NCI-H187 (cell line): ENCODE data around the gene LILRB3.
"Not testable (repeated sequence)": the region's sequence is repeated elsewhere in the genome, so short reads cannot be mapped to it uniquely, and the experiment has no call there.

Experiments
- DNase-seq, 2 experiments: peaks; one replicate each; lab custom pipeline; 2025; lab: John Stamatoyannopoulos, UW

LILRB3 gene

DNA sequence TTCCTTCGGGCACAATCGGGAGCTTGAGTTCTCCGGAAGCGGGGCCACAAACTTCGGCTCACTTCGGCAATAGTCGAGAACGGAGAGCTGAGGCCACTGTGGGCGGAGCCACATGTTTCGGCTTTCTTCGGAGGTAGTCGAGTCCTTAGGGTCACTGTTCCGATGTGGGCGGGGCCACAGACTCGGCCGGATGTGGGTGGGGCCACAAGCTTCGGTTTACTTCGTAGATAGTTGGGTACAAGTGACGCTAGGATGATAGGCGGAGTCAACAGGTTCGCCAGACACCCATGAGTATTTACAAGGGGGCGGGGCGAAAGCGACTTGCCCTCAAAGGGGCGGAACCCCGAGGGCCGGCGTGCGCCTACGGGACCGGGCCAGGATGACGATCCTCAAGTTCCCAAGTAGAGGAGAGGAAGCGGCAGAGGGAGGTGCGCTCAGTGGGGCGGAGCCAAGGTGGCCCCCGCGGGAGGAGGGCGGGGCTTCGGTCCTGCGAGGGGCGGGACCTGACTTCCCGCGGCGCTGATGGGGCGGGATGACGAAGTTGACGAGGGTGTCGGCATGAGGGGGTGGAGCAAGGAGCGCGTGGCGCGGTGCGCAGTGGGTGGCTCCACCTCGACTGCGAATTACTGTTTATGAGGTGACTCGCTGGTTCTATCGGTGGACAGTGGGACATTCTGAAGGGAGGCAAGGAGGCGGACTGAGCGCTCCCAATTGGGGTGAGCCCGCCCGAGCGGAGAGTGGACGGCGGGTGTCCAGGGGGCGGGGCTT is 32.9 kb downstream of the LILRB3 start:
- peak; percentile 100 for DNase-seq

DNA sequence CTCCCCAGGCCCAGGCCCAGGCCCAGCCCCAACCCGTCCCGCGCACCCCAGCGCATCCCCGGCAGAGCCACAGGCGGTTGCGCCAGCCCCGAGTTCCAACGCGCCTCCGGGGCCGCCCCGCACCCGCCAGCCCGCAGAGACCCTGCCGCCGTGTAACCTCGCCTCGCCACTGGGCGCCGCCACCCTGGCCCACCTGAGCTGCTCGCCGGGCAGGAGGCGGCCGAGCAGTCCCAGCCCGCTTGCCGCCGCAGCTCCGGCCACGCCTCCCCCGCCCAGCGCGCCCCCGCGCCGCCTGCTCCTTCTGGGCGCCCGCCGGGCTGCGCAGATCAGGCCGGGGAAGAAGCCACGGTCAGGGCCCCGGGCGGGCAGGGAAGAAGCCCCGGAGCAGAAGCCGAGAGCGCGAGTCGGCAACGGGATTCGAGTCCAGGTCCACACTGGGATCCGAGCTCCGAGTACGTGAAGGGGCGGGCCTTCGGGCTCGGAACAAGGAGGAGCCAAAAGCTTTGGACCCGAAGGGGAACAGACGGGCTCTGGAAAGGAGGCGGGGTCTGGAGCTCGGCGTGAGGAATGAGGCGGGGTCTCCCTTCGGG is 33.6 kb downstream of the LILRB3 start, which contains the start of gene MBOAT7:
Gene MBOAT7, minus strand, starts transcription at position 436 of the 590 bp plus-strand sequence. CDS start 1,072 bp downstream, outside the sequence.
- no peak for DNase-seq

DNA sequence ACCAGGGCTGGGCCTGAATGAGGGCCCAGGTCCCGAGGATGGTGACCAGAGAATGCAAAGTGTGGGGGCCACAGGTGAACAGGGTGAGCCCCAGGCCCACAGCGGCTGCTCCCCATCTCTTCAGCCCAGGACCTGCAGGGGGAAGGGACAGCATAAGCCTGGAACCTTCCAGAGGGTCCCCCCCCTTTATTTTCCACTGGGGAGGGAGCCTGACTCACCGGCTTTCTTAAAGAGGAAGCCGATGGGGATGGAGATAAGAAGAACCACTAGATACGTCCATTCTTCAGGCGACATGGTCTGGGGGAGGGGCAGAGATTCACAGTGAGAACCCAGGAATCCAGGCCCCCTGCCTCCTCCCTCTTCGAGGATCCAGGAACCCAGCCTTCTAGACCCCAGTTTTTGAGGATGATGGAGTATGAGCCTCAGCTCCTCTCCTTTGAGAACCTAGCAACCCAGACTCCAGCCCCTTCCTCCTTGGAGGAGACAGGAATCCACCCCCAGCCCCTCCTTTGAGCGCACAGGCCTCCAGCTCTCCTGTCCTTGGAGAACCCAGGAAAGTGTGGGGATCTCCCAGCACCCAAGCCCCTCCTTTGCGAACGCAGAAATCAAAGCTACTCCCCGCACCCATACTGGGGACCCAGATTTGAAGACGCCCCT is 34.5 kb downstream of the LILRB3 start:
- no peak for DNase-seq

DNA sequence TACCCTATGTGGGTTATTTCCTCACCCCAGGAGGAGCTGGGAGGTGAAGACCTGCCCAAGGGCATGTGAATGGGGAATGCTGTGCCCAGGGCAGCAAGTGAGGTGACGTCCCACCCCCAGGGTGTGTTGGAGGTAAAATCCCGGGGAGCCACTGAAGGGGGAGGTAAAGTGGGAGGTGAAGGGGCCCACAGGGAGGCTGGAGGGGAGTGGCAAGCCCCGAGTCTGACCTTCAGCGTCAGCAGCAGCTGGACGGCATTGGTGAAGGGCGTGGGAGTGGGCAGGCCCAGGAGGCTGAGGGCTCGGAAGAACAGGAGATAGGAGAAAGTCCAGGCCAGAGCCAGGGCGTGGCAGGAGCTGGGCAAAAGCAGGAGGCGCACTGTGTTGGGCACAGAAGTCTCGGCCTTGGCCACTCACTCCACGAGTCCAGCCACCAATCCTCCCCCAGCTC is 35.8 kb downstream of the LILRB3 start:
- no peak for DNase-seq

DNA sequence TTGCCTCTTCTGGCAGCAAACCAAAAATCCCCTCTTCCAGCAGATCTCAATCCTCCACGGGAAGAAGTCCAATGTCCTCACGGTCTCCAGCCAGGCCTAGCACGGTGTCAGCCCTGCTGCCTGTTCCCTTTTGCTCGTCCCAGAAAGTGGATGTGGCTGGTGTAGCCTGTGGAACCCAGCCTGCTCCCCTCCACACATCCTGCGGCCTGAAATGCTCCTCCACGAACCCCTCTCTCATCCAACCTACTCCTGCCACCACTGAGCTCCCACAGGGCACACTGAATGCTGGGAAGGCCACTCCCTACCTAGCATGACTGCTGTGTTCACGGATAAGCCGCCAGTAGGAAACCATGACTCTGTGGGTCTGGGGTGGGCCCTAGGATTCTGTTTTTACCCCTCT is 36.5 kb downstream of the LILRB3 start:
- DNase-seq = no peak

DNA sequence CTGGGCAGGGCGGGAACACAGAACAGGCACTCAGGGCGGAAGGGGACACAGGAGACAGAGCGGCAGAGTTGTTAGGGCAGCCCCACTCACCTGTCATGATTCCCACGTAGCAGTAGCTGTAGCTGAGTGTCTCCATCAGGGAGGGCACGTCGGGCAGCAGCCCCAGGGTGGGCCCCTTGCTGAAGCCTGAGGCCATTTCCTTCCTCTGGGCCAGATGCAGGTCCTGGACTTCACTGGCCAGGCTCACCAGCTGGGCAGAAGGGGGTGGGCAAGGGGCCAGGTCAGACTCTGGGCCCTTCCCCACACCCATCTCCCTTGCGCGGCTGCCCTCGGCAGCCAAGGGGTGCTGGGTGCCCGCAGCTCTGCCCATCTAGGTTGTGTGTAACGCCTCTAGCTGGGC is 39.4 kb downstream of the LILRB3 start:
- DNase-seq = no peak

DNA sequence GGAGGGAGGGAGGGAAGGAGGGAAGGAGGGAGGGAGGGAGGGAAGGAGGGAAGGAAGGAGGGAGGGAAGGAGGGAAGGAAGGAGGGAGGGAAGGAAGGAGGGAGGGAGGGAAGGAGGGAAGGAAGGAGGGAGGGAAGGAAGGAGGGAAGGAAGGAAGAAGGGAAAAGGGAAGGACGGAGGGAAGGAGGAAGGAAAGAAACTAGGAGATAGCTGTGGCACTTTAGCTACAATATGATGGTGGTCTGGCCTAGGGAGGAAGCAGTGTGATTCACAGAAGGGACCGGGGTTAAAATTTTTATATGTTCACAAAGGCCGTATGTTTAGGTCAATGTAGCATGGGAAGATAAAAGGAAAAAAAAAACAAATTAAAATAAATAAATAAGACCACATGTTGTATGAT is 40.9 kb downstream of the LILRB3 start:
- DNase-seq = not testable (repeated sequence)

DNA sequence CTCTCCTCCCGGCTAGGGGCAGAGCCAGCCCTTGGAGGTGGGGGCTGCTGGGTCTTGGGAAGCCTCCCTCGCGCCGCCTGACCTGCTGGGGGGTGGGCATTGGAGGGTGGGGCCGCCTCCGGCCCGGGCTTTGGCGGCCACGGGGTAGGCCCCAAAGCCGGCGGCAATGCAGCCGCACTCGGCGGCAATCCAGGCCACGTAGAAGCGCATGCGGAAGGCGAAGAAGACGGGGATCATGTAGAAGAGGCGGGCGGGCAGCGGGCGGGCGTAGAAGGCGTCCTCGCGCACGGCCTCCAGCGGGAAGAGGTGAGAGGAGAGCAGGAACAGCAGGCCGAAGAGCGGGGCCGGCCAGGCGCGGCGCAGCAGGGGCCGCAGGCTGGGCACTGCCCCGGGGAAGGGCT is 42.1 kb downstream of the LILRB3 start:
- no peak for DNase-seq

DNA sequence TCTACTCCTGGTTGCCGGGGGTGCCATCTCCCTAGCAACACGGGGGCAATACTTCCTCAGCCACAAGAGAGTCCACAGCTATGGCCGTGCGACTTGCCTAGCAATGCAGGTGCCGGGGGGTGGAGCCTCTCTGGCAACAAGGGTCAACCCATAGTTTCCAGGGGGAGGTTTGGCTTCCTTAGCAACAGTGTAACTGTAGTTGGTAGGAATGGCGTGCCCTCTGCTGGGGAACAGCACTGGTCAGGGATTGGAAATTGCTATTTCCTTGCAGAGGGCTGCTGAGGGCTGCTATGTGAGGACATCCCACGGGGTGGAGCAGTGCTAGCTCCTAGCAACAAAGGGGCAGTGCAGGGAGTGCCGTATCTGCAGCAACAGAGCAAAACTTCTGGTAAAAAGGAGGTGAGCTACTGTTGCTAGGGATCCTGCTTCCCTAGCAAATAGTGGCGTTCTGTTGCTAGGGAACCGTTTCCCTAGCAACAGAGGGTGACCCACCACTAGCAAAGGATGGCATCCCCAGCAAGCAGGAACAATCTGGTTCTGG is 42.8 kb downstream of the LILRB3 start:
- DNase-seq = peak; percentile 23 to 59

DNA sequence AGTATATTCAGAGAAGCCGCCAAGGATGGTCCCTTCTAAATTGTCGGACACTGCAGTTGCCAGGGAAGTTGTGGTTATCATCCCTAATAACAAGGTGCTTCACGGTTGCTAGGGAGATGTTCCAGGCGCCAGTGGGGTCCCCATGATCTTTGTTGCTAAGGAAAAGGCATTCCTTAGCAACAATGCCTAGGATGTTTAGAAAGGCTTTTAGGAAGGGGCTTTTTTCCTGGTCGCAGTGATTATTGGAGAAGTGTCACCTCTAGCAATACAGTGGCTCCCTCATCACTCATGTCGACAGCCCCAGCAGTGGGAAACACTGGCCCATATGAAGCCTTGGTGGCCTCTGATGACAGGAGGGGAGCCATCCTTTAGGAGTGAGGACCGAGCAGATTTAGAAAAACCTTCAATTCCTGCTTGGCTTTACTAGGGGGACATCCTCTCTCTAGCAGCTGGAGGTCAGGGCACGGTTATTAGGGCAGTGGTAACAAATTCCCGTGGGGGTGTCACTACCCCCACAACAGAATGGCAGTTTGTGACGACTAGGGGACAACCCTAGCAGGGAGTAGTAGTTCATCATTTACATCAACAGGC is 43.5 kb downstream of the LILRB3 start:
- no peak for DNase-seq

DNA sequence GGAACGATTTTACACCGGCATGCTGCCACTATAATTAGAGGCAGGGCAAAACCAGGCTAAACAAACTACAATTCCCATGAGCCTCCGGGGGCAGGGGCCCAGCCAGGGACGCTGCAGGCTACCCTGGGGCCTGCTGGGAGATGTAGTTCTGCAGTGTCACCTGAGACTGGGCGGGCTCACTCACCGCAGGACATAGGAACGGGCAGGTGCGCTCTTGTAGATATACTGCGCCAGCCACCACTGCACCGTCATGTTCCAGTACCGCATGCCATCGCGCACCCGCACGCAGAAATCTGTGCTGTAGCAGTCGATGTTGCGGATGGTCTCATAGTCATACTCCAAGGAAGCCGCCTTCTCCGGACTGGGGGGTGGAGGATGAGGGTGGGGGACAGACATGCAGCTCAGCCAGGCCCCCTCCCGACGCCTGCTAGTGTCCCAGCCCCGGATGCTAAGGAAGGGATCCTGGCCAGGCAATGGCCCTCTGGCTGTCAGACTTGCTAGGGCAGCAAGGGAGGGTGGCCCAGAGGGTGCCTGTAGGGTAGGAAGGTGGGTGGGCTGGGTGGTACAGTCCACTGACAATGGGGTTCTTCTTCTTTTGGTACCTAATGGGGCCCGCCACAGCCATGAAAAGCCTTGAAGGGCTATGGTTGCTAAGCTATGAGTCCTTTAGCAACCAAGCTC is 44.1 kb downstream of the LILRB3 start:
- peak; percentile 30 to 53 for DNase-seq

DNA sequence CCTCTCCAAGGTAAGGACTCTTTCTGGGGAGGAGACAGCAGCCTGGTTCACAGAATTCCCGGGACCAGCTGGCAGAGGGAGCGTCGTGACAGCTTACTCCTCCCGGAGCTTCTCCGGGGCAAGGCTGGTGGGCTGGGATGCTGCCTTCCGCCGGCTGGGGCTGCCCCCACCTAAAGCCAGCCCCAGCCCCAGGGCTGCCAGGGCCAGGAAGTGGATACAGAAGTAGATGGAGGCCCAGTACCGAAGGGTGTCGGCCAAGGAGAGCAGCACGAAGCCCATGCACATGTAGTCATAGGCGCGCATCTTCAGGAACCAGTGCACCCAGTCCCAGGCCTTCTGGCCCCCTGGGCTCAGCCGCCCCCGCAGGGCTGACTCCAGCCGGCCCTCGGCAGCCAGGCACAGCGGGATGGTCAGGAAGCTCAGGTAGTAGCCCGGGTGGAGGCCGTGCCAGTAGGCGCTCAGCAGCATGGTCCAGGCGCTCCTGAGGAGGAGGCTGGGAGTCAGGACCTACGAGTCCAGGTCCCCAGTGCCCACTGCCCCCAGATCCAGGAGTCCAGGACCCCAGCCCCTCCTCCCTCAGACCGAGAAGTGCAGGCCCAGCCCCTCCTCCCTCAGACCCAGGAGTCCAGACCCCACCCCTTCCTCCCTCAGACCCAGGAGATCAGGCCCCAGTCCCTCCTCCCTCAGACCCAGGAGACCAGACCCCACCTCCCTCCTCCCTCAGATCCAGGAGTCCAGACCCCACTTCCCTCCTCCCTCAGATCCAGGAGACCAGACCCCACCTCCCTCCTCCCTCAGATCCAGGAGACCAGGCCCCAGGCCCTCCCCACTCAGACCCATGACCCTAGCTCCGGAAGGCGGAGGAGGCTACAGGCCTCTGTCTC is 48.6 kb downstream of the LILRB3 start:
- DNase-seq = no peak

DNA sequence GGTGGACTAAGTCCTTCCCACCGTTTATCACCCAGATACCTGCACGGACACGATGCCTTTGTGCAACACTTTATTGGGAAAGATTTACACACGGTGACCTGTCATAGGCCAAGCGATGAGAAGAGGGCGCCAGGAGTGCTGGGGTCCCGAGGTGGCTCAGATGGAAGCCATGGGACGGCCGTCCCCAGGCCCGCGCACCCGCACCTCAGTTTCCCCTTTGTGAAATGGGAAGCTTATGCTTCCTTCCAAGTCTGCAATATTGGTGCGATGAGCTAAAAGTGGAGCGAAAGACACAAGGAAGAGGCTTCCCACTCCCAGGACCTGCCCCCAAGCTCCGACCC is 49.5 kb downstream of the LILRB3 start:
- DNase-seq = no peak

DNA sequence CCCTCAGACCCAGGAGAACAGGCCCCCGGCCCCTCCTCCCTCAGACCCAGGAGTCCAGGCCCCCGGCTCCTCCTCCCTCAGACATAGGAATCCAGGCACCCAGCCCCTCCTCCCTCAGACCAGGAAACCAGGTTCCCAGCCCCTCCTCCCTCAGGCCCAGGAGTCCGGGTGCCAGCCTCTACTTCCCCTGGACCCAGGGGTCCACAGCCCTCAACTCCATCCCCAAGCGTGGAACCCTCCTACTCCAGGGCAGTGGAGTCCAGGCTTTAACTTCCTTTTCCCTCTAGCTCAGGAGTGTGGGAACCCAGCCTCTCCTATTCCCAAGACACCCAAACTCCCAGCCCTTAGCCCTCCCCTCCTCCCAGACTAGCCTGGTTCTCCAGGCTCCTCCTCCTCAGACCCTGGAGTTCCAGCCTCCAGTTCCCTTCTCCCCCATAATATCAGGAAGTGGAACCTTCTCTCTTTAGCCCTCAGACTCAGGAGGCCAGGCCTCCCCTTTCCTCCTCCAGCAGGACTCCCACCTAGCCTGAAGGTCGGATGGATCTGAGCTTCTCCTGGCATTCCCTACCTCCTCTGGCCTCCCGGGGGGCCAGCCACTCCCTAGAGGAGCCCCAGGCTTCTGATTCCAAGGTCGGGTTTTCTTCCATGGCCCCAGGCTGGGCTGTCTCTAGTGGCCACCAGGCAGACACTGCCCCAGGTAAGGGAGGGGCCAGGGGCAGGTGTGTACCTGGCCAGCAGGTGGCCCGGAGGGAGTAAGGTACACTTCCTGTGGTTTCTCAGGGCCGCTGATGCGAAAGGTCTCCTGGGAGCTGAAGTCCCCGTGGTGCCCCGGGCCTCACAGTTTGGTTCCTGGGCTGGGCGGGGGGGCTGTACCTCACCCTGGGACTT is 50.1 kb downstream of the LILRB3 start, which contains the start of gene TMC4:
Gene TMC4, minus strand, starts transcription at position 690 of the 888 bp plus-strand sequence. Its CDS starts 43 bp downstream, at position 647.
- peak in 1 of 2 experiments; percentile 41 for DNase-seq

DNA sequence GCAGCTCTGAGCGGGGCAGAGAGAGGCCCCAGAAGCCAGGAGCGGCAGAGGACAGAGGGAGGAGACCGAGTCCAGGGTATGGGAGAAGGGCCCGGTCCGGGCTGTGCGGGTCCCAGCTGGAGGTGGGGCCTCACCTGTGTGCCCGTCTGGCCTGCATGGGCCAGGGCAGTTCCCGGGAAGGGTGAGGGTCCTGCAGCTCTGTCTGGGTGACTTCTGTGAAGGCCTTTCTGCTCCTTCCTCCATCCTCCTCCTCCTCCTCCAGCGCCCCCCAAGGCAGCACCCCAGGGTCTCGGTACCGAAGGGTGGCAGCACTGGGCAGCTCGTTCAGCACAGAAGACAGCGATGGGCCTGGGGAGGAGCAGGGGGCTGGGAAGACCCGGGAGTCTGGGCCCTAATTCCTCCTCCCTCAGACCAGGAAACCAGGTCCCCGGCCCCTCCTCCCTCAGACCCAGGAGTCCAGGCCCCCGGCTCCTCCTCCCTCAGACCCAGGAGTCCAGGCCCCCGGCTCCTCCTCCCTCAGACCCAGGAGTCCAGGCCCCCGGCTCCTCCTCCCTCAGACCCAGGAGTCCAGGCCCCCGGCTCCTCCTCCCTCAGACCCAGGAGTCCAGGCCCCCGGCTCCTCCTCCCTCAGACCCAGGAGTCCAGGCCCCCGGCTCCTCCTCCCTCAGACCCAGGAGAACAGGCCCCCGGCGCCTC is 50.9 kb downstream of the LILRB3 start:
- DNase-seq = not testable (repeated sequence)

DNA sequence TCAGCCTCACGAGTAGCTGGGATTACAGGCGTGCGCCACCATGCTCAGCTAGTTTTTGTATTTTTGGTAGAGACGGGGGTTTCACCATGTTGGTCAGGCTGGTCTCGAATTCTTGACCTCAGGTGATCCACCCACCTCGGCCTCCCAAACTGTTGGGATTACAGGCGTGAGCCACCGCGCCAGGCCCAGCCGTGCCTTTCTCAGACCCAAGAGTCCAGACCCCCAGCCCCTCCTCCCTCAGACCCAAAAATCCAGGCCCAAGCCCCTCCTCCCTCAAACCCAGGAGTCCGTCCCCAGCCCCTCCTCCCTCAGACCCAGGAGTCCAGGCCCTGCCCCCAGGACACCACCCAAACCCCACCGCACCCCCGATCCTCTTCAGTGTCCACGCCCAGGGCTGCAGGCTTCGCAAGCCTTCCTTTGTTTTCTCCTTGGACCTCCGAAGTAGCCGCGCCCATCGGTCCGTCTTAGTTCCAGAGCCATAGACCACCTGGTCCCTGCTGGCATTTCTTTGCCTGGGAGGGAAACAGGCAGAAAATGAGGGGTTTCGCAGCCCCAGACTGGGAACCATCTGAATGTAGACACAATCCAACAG is 53.6 kb downstream of the LILRB3 start:
- no peak for DNase-seq

DNA sequence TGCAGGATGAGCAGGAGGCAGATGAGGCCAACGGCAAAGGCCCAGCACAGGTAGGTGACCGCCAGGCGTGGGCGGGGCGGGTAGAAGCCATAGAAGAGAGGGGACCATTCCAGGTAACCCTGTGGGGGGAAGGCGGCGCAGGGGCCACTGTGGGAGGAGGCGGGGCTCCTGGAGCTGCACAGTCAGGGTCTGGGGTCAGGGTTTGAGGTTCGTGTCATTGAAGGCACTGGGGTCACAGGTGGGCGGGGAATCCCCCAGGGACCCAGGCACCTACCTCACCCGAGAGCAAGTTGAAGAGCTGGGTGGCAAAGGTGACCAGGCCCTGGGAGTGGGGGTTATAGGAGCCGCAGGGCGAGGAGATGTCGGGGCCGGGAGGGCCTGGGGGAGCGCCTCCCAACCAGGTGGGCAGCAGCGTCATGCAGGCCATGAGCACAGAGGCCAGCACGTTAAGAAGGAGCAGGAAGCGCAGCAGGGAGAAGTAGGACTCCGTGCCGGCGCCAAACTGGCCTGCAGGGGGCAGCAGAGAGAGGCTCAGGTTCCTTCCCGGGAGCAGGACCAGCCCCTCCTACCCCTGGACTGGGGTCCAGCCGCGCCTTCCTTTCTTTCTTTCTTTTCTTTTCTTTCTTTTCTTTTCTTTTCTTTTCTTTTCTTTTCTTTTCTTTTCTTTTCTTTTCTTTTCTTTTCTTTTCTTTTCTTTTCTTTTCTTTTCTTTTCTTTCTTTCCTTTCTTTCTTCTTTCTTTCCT is 54.5 kb downstream of the LILRB3 start:
- peak; percentile 66 to 80 for DNase-seq
